Cerebellar nuclear complex (tissue), 1 donor: Measurements from ENCODE around the gene KRTAP1-3.
"Not testable (repeated sequence)": the region's sequence is repeated elsewhere in the genome, so short reads cannot be mapped to it uniquely, and the experiment has no call there.

Source experiments
- DNase-seq, 2 experiments: peaks; one replicate each; lab custom pipeline; 2025; lab: John Stamatoyannopoulos, UW

KRTAP1-3 gene

DNA sequence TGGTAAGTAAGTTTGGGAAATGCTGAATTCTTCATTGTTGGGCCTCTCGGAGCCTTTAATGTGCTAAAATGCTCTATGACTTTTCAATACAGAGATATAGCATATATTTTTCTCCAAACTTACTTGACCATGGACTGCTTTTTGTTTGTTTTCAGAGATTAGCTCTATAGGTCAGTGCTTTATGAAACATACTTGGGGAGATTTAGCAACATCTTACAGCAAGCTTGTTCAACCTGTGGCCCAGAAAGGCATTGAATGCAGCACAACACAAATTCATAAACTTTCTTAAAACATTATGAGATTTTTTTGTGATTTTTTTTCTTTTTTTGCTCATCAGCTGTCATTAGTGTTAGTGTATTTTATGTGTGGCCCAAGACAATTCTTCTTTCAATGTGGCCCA lies 24.7 kb downstream of the KRTAP1-3 start:
- DNase-seq = no peak

DNA sequence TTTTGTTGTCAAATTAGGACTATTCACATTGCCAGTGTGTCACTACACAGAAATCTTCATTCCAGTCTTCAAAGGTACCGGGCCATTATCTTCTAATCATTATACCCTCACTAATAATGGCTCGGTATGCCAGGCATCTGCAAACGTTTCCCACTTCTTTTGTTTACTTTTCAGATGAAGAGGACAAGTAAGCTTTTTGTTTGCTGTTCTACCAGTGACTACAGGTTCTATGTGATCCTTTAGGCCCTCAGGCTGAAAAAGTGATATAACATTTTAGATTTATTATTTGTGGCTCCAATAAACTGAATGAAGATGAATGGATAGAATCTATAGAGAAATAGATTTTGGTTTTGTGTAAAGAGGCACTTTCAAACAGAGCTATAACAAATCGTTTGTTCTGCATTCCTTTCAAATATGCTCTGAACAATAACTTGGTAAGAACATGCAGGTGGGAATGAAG lies 25.3 kb downstream of the KRTAP1-3 start:
- DNase-seq = no peak

DNA sequence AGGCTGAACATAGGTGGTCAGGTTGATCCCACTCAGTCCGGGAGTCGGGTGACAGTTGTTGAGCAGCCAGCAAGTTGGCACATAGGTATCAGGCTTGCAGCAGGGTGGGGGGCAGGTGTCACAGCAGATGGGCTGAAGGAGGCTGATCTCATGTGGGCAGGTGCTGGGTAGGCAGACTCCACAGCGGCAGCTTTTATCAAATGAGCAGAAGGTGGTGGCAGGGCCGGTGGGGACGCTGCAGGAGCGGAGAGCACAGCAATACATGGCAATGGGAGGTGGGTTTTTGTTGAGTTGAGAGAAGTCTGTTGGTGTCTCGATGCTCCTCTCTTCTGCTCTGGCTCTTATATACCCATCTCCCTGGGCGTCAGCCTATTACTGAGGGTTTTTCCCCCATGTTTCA lies 25.9 kb downstream of the KRTAP1-3 start, which contains the start of gene KRTAP3-1:
TSS of gene KRTAP3-1 (minus strand) at position 318 of the 400 bp plus-strand sequence. CDS start at position 264, 54 bp downstream.
- DNase-seq = no peak

DNA sequence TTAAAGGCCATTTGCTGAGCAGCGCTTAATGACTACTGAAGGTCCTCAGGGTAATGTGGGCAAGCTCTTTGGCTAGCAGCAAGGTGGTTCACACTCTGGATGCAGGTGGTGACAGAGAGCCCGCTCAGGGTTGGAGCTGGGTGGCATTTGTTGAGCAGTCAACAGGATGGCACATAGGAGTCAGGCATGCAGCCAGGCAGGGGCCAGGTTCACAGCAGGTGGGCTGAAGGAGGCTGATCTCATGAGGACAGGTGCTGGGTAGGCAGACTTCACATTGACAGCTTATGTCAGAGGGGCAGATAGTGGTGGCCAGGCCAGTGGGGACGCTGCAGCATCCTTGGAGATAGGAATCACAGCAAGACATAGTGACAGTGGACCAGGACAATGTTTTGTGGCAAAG lies 30.3 kb downstream of the KRTAP1-3 start:
- DNase-seq = no peak

DNA sequence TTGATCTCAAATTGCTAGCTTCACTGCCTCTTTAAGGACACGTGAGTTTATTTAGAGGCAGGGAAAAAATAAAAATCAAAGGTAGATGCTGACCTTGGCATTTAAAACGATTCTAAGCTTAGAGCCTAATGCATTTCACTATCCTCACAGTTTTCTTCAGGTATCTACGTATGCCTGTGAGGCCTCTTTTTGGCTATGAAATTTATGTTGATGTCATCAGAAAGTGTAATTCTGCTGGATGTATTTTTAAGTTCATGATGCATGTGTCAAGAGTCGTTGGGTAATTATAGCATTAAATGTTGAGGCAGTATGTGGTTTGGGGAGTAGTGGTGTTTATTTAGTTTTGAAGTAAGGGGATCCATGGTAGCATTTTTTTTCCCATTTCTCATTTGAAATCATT lies 30.7 kb downstream of the KRTAP1-3 start:
- DNase-seq = no peak

DNA sequence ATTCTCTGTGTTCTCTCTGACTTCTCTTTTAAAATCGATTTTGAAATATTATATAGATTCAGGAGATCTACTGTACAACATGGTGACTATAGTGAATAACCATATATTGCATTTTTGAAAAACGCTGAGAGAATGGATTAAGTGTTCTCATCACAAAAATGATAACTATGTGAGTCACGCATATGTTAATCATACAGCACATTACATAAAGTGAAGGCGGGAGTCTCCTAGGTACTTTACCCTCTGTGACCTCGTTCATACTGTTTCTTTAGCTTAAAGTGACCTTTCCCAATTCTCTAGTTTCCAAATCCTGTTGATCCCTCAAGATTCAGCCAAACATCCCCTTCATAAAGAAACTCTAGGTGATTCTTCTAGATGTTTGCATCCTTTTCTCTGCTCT lies 31.9 kb downstream of the KRTAP1-3 start:
- DNase-seq = no peak

DNA sequence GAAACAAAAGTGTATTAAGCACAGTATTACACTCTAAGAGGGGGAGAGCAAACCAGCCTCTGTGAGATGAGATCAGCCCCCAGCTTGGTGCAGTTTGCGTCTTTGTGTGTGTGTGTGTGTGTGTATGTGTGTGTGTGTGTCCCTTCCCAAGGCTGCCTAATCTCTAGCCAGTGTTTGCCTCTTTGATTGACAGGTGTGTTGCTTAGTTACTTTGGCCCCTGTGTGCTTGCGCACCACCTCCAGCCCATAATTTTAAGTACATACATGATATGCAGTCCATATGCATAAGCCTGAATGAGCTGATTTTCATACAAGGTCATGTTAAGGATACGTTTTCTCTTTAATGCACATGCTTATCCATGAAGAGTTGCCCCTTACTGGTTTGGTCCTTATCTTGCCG lies 32.9 kb downstream of the KRTAP1-3 start:
- no peak for DNase-seq

DNA sequence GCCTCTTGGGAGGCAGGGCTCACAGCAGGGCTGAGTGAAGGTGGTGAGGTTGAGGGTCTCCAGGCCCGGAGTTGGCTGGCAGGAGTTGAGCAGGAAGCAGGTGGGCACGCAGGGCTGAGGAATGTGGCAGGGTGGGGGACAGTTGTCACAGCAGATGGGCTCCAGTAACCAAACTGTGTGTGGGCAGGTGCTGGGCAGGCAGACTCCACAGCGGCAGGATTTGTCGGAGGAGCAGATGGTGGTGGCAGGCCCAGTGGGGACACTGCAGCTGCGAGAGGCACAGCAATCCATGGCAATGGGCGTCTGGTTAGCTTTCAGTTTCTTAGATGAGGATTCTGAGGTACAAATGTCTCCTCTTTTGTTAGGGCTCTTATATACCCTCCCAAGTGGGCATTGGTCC lies 35.1 kb downstream of the KRTAP1-3 start, which contains the start of gene KRTAP3-2:
TSS of gene KRTAP3-2 (minus strand) at position 344 of the 400 bp plus-strand sequence. CDS start at position 291, 53 bp downstream.
- DNase-seq = not testable (repeated sequence)

DNA sequence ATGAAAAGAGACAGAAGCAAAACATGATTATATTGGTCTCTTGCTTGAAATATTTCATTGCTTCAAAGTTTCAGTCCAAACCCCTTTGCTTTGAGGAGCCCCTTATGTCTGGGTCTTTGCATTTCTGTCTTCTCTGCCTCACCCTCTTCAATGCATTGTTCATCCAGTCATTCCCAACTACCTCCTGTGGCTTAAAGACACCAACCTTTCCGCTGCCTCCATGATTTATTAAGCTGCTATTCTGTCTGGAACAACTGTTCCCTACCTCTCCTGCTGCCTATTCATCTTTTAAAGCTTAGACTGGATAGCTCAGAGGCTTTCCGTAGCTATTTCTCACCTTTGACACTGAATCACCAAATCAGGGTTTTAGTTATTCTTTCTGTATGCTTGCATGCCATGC lies 37.3 kb downstream of the KRTAP1-3 start:
- no peak for DNase-seq

DNA sequence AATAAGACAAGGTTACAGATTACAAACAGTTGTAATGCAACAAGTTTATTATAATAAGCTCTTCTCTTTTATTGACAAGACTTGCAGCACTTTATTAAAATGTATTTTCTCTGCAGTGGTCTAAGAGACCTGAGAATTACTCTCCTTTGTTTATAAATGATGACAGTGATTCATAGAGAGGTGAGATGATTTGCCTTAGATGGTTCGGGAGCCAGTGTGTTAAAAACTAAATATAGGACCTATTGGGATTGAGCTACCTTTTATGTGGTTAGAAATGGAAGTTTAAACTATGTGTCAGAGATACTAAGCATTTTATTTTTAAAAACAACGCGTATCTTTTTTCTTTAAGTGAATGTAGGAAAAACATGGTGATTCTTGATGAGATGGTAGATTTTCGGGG lies 37.8 kb downstream of the KRTAP1-3 start:
- DNase-seq = no peak

DNA sequence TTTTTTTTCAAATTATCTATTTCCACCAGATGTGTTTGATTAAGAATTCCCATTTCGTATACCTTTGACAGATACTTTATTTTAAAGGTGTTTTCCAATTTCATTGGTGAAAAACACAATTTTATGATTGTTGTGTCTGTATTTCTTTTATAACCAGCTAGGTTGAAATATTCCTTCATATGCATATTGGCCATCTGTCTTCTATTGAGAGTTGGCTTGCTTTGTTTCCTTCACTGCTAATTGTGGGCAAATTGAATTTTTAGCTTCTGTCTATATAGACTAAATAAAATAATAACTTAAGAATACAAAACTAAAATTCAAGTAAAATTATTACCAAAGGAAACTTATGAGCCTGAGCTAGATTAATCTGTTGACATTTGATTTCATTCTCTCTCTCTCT lies 39.6 kb downstream of the KRTAP1-3 start:
- DNase-seq = no peak

DNA sequence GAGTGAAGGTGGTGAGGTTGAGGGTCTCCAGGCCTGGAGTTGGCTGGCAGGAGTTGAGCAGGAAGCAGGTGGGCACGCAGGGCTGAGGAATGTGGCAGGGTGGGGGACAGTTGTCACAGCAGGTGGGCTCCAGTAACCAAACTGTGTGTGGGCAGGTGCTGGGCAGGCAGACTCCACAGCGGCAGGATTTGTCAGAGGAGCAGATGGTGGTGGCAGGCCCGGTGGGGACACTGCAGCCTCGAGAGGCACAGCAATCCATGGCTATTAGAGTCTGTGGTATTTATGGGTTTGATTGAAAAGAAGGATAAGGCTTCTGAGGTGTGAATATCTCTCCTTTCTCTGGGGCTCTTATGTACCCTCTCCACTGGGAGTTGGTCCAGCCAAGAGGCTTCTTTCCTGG lies 40.8 kb downstream of the KRTAP1-3 start, which contains the start of gene KRTAP3-3:
TSS of gene KRTAP3-3 (minus strand) at position 326 of the 400 bp plus-strand sequence. CDS start at position 259, 67 bp downstream.
- DNase-seq = no peak

DNA sequence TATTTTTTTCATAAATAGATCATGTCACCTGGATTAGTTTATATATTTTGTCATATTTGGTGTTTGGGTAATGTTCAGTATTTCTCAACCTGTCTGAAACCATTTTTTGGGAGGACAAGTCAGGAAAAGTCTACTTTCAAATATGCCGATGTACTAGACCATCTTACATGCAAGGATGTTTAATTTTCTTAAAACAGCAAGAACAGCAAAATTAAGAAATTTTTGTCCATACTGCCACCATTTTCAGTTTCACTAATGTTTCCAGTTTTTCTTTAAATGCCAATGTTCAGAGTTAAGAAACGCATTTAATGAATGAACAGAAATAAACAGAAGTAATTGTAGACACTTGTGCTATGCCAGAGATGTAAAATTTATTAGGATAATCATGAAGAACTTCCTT lies 41.6 kb downstream of the KRTAP1-3 start:
- no peak for DNase-seq

DNA sequence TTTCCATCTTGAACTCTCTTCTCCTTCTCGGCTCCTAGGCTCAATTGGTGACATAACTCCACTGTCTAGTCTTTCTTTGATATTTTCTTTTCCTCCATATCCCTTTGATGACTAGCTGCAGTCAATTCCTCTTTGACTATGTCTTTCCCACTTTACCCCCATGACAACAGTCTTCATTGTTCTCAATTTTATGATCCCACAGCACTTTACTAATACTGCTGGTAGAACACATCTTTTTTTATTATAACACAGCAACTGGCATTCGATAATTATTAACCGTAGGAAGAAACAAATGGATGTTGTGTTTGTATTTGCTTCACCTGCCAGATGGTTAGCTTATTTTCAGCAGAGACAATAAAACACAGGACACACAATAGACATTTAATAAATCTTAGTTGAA lies 42.0 kb downstream of the KRTAP1-3 start:
- no peak for DNase-seq

DNA sequence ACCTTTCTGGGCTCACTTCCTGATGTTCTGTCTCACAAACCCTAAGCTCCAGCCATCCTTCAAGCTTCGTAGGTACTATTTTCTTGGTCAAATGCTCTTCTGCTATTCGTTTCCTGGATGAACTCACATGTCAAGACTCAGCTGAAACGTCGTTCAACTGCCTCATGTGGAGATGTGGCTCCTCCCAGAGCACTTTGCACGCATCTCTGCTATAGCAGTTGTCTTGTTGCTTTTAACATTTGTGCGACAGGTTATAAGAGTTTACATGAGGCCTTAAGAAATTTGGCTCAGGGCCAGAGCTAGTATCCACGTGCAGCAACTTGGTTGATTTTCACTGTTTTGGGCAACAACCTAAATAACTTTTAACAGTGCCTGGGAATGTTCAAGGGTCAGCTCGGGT lies 47.8 kb downstream of the KRTAP1-3 start:
- DNase-seq = no peak

DNA sequence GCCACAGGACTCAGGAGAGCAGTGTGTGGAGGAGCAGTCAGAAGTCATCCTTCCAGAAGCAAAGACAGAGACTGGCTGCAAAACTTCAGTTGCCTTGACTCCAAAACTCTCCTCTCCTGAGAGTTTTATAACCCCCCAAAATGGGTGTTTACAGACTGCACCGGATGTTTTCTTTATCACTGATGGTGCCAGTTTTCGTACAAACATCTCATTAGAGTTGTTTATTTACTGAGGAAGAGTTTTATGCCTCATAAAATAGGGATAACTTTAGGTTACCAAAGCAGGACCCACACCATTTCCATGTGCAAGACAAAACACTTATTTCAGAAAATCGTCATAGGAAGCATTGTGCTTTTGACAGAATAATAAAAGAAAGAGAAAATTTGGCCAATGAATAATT lies 50.4 kb downstream of the KRTAP1-3 start, which contains the start of gene KRT40:
TSS of gene KRT40 (minus strand) at position 101 of the 400 bp plus-strand sequence. CDS start at position 48, 53 bp downstream.
- DNase-seq = no peak
